GM19240 (cell line): ENCODE data around the gene ACER2.
"Not testable (repeated sequence)": the region's sequence is repeated elsewhere in the genome, so short reads cannot be mapped to it uniquely, and the experiment has no call there.

Source experiments
- DNase-seq: peaks from one replicate; pipeline ENCODE4 v3.0.0; 2011; ENCODE audit warnings: low spot score; ENCODE audit not compliant: insufficient read length

ACER2 gene

GRCh38 chr9:19408316-19408692, 505 bp upstream of the ACER2 start:
- no peak for DNase-seq

GRCh38 chr9:19409401-19410194, 789 bp downstream of the ACER2 start:
- DNase-seq = no peak

GRCh38 chr9:19410195-19410503, 1.3 kb downstream of the ACER2 start:
- no peak for DNase-seq

GRCh38 chr9:19410594-19410993, 1.8 kb downstream of the ACER2 start:
- DNase-seq = no peak

- DNase-seq = no peak
Observed at GRCh38 chr9:19411316-19411715, 2.5 kb downstream of the ACER2 start.

- DNase-seq = not testable (repeated sequence)
Observed at GRCh38 chr9:19413456-19413855, 4.6 kb downstream of the ACER2 start.

GRCh38 chr9:19416143-19416542, 7.3 kb downstream of the ACER2 start:
- no peak for DNase-seq

GRCh38 chr9:19420877-19421276, 12.1 kb downstream of the ACER2 start:
- DNase-seq = no peak

- DNase-seq = no peak
Observed at GRCh38 chr9:19423163-19423562, 14.4 kb downstream of the ACER2 start.

- no peak for DNase-seq
Observed at GRCh38 chr9:19424176-19424779, 15.5 kb downstream of the ACER2 start.

- no peak for DNase-seq
Observed at GRCh38 chr9:19429595-19429994, 20.8 kb downstream of the ACER2 start.

GRCh38 chr9:19430201-19430760, 21.5 kb downstream of the ACER2 start:
- DNase-seq = no peak

GRCh38 chr9:19431361-19432171, 22.8 kb downstream of the ACER2 start:
- no peak for DNase-seq

- no peak for DNase-seq
Observed at GRCh38 chr9:19432473-19432872, 23.7 kb downstream of the ACER2 start.

- not testable (repeated sequence) for DNase-seq
Observed at GRCh38 chr9:19433729-19434128, 24.9 kb downstream of the ACER2 start.

- DNase-seq = no peak
Observed at GRCh38 chr9:19440376-19440775, 31.6 kb downstream of the ACER2 start.

- DNase-seq = no peak
Observed at GRCh38 chr9:19440823-19441580, 32.2 kb downstream of the ACER2 start.

GRCh38 chr9:19441730-19442129, 32.9 kb downstream of the ACER2 start:
- DNase-seq = no peak

- no peak for DNase-seq
Observed at GRCh38 chr9:19442240-19442639, 33.4 kb downstream of the ACER2 start.

- no peak for DNase-seq
Observed at GRCh38 chr9:19445452-19445851, 36.6 kb downstream of the ACER2 start.

GRCh38 chr9:19446361-19446861, 37.6 kb downstream of the ACER2 start:
- no peak for DNase-seq
